RKO (cell line): ENCODE results near the gene CYP2W1.
"Not testable (repeated sequence)": the region's sequence is repeated elsewhere in the genome, so short reads cannot be mapped to it uniquely, and the experiment has no call there.

ENCODE experiments used
- DNase-seq: peaks from one replicate; pipeline ENCODE4 v3.0.0-alpha.2; 2016; ENCODE audit warnings: low spot score

The CYP2W1 gene

DNA sequence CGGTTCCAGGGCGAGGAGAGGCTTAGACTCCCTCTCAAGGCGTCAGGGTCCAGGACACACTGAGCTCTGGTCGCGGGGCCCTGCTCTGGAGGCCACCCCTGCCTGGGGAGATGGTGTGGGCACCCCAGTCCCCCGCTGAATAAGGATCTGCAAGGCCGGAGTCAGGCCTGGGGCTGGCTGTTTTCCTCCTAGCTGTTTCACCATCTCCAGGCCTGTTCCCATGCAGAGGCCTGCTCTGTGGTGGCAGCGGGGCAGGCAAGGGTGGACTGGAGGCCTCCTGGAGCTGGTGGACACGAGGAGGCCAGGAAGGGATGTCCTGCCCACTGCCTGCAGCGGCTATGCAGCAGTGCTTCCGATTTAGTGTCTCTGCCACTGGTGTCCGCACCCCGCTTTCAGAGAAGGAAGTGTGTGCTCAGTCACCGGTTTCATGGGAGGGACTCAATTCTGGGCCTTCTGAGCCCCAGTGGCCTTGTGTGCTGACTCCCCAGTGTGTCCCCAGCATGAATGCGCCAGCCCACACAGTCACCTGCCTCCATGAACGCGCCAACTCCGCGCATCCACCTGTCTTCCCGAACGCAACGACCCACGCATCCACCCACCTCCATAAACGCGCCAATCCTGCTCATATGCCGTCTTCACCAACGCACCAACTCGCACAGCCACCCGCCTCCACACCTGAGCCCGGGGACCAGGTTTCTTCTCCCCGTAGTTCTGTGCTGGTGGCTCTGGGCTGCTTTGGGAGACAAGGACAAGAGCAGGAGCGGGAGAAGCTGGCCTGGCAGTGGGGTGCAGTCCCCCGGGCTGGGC is 46.9 kb downstream of the CYP2W1 start:
- DNase-seq: no peak

DNA sequence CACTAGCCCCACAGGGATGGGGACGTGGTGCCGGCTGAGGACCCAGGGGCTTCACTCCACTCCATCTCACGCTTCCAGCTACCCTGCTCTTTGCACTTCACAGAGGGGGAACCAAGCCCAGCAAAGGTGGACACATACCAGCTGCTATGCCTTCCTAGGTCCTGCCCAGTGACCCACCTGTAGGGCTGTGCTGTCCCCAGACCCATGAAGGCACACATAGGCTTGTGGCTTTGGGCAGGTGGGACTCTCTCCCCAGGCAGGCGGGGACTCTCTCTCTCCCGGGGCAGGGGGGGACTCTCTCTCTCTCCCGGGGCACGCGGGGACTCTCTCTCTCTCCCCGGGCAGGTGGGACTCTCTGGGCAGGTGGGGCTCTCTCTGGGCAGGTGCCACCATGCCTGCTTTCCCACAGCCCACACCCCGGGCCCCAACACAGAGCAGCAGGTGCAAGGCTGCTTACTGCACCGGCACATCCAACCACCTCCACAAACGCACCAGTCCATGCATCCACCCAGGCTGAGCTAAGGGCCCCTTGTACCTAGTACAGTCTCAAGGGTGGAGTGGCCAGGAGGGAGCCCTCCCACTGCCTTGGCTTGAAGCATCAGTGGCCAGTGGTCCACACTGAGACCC is 47.6 kb downstream of the CYP2W1 start:
- DNase-seq: no peak

DNA sequence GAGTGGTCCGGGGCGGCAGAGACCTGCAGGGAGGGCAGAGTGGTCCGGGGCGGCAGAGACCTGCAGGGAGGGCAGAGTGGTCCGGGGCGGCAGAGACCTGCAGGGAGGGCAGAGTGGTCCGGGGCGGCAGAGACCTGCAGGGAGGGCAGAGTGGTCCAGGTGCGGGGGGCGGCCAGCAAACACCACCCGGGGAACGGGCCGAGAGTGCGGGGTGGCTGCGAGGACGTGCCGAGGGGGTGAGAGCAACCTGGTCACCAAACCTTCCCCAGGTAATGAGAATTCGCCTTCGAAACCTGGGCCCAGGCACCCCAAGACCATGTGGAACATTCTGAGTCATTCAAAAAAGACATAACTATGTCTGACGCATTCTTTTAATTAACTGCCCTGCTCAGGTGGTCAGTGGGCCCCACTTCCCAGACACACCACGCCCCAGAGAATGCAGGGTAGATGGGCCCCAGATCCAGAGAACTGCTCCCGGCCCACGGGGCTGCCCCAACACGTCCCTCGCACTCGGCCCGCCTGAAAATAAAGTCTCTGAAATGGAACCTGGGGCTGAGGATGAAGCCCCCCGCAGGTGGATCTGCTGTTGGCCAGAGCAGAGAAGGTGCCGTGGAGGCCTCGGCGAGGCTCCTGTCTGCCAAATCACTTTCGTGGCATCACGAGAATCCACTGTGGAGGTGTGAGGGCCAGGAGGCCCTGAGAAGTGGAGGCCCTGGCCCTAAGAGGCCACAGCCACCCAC is 48.9 kb downstream of the CYP2W1 start:
- DNase-seq: no peak

DNA sequence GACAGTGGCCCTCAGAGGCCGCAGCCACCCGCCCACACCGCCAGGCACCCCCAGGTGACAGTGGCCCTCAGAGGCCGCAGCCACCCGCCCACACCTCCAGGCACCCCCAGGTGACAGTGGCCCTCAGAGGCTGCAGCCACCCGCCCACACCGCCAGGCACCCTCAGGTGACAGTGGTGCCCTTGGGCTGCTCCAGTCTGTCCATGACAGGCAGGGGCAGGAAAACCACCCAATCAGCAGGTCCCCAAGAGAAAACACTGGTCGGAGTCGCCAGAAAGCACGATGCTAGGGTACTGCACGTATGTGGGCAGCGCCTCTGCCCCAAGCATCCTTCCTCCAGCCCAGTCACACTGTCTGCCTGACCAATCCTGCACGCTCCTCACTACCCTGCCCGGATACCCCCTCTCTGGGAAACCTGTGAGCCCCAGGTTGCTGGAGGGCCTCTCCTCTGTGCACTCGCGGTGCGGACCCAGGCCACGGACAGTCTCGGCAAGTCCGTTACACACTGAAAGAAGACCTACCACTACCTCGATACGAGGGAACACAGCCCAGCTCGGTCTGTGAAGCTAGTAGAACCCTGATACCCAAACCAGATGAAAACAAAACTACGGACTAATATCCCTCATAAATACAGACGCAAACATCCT is 49.7 kb downstream of the CYP2W1 start:
- no peak for DNase-seq

DNA sequence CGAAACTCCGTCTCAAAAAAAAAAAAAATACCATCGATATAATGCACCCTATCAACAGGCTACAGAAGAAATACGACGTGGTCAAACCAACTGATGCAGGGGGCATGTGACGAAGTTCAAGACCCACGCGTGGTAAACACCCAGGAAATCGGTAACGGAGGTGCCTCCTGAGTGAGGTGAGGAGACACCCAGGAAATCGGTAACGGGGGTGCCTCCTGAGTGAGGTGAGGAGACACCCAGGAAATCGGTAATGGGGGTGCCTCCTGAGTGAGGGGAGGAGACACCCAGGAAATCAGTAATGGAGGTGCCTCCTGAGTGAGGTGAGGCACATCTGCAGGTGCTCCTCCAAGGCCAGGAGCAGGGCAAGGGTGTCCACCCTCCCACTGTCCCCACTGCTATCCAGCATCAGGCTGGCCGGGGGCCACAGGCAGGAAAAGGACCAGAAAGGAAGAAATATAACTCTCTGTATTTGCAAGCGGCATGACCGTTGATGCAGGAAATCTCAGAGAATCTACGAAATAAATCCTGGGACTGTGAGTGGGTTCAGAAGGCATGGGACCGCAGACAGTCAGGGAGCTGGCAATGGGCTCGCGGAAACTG is 50.7 kb downstream of the CYP2W1 start:
- no peak for DNase-seq

DNA sequence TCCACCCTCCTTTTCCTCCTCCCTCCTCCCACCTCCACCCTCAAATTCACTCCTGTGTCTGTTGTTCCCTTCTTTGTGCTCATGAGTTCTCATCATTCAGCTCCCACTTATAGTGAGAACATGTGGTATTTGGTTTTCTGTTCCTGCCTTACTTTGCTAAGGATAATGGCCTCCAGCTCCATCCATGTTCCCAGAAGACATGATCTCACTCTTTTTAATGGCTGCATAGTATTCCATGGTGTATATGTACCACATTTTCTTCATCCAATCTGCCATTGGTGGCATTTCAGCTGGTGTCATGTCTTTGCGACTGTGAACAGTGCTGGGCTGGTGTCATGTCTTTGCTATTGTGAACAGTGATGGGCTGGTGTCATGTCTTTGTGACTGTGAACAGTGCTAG is 51.8 kb downstream of the CYP2W1 start:
- DNase-seq: not testable (repeated sequence)

DNA sequence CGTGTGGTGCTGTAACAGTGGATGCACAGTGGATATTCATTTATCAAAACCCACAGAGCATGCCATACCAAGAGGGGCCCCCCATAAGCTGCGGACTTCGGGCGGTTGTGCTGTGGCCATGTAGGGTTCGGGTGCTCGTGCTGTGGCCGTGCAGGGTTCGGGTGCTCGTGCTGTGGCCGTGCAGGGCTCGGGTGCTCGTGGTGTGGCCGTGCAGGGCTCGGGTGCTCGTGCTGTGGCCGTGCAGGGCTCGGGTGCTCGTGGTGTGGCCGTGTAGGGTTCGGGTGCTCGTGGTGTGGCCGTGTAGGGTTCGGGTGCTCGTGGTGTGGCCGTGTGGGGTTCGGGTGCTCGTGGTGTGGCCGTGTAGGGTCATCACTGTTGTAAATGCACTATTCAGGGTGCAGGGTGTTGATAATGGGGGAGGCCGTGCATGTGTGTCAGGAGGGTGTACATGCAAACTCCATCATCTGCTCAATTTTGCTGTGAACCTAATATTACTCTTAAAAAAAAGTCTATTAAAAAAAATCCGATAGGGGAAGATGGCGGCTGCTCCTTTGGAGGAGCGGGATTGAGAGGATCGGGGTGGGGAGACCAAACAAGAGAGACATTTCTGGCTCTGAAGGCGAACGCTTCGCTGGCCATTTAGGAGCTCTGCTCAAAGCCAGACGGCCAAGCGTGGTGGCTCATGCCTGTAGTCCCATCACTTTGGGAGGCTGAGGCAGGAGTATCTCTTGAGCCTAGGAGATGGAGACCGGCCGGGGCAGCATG is 53.4 kb downstream of the CYP2W1 start:
- not testable (repeated sequence) for DNase-seq
